ENCODE results near the gene GDI1.

GRCh38 chrX:154403858-154404257 is 33.1 kb upstream of the GDI1 start:
- TF ChIP-seq CTCF (IDR thresholded peaks at IDR 0.05) (no peak), EZH2 (IDR thresholded peaks at IDR 0.05; ENCODE audit: borderline replicate concordance, insufficient read depth, low read depth, low read length, poor library complexity, severe bottlenecking) (no peak)

Data from B cell (primary cell).